HL-60 (cell line): Measurements from ENCODE around the gene NRXN2.

Experiments used
- DNase-seq, 2 experiments: peaks; one replicate each; pipeline ENCODE4 v3.0.0-alpha.2; 2010 to 2020; ENCODE audit warnings: low read depth in 1 of 2, low spot score in 1 of 2
- H3K27ac ChIP-seq: fragments of 250-450 bp; sonication (Bioruptor Pico); replicated peaks from 2 replicates; pipeline ENCODE4 v1.5.1; 2020; ENCODE audit warnings: mild to moderate bottlenecking, moderate library complexity
- H3K27me3 ChIP-seq: fragments of 250-450 bp; sonication (Bioruptor Pico); 2 replicates; pipeline ENCODE4 v1.5.1; 2021; ENCODE audit warnings: mild to moderate bottlenecking, moderate library complexity; ENCODE audit not compliant: insufficient read depth, poor library complexity, severe bottlenecking
- H3K4me3 ChIP-seq: replicated peaks from 2 replicates; pipeline ENCODE4 v1.5.1; 2011; ENCODE audit warnings: mild to moderate bottlenecking, control low read depth, low read length; ENCODE audit not compliant: insufficient read depth
- CTCF ChIP-seq: IDR thresholded peaks from one replicate; pipeline ENCODE4 v1.5.1; 2011; ENCODE audit warnings: low read length, control low read depth, inconsistent platforms; ENCODE audit not compliant: insufficient read depth
- GABPA ChIP-seq: IDR thresholded peaks from 2 replicates; pipeline ENCODE4 v1.6.1; 2012; ENCODE audit warnings: low read depth
- POLR2AphosphoS5 ChIP-seq: IDR thresholded peaks from 2 replicates; pipeline ENCODE4 v1.6.1; 2012; ENCODE audit warnings: low read depth
- SPI1 ChIP-seq: IDR thresholded peaks from 2 replicates; pipeline ENCODE4 v1.6.1; 2012; ENCODE audit warnings: low read depth, mild to moderate bottlenecking, borderline replicate concordance
- TF ChIP-seq, protein P1 (sequence below): IDR thresholded peaks from 2 replicates; pipeline ENCODE4 v1.6.1; 2012; ENCODE audit warnings: low read depth; ENCODE audit not compliant: insufficient replicate concordance

NRXN2 gene

GRCh38 chr11:64620381-64620971 is 102.5 kb downstream of the NRXN2 start:
- Histone ChIP-seq H3K4me3 (no peak overlapping the region), H3K27ac (no peak overlapping the region), H3K27me3 (no peaks in the 10 kb centered on the region)
- DNase-seq, result no peak
- TF ChIP-seq CTCF (no peak), GABPA (no peak)

GRCh38 chr11:64619811-64620380 is 103.1 kb downstream of the NRXN2 start:
- Histone ChIP-seq H3K4me3 (no peak overlapping the region), H3K27ac (no peak overlapping the region; the same call in 1 of the 2 replicates), H3K27me3 (no peaks in the 10 kb centered on the region)
- DNase-seq, result peak in 1 of 2 experiments; percentile 35
- TF ChIP-seq, protein P1, sequence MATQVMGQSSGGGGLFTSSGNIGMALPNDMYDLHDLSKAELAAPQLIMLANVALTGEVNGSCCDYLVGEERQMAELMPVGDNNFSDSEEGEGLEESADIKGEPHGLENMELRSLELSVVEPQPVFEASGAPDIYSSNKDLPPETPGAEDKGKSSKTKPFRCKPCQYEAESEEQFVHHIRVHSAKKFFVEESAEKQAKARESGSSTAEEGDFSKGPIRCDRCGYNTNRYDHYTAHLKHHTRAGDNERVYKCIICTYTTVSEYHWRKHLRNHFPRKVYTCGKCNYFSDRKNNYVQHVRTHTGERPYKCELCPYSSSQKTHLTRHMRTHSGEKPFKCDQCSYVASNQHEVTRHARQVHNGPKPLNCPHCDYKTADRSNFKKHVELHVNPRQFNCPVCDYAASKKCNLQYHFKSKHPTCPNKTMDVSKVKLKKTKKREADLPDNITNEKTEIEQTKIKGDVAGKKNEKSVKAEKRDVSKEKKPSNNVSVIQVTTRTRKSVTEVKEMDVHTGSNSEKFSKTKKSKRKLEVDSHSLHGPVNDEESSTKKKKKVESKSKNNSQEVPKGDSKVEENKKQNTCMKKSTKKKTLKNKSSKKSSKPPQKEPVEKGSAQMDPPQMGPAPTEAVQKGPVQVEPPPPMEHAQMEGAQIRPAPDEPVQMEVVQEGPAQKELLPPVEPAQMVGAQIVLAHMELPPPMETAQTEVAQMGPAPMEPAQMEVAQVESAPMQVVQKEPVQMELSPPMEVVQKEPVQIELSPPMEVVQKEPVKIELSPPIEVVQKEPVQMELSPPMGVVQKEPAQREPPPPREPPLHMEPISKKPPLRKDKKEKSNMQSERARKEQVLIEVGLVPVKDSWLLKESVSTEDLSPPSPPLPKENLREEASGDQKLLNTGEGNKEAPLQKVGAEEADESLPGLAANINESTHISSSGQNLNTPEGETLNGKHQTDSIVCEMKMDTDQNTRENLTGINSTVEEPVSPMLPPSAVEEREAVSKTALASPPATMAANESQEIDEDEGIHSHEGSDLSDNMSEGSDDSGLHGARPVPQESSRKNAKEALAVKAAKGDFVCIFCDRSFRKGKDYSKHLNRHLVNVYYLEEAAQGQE, result no peak
- TF ChIP-seq POLR2AphosphoS5 (no peak), CTCF (no peak), SPI1 (no peak), GABPA (no peak)

- Histone ChIP-seq H3K27me3 (no peaks in the 10 kb centered on the region), H3K4me3 (no peak overlapping the region), H3K27ac (no peak overlapping the region)
- no peak for DNase-seq
- no peak for TF ChIP-seq POLR2AphosphoS5
- no peak for TF ChIP-seq SPI1
- TF ChIP-seq, protein P1, result no peak
- TF ChIP-seq GABPA, result no peak
- TF ChIP-seq CTCF, result no peak
Measured at GRCh38 chr11:64619196-64619595, 103.8 kb downstream of the NRXN2 start.

- Histone ChIP-seq H3K27ac (no peak overlapping the region), H3K27me3 (no peaks in the 10 kb centered on the region), H3K4me3 (no peak overlapping the region)
- TF ChIP-seq POLR2AphosphoS5 (no peak), CTCF (no peak), SPI1 (no peak), GABPA (no peak)
- TF ChIP-seq, protein P1, result no peak
- no peak for DNase-seq
Measured at GRCh38 chr11:64616817-64617216, 106.2 kb downstream of the NRXN2 start.
